CD14-positive monocyte (primary cell): Measurements from ENCODE around the gene SLC66A3. TPM values are rescaled to one million over a fixed set of nuclear protein-coding genes. Genes with fewer than 3 reads are reported as not detected.
A peak's percentile ranks its signal among the peaks of the same experiment; 100 is the strongest.

Source experiments
- DNase-seq, 3 donors: peaks; one replicate each; pipeline ENCODE4 v3.0.0-alpha.2; 2011 to 2022
- H2AFZ ChIP-seq: 2 replicates; pipeline ENCODE4 v1.6.0; 2012; ENCODE audit warnings: mild to moderate bottlenecking, low read depth, low read length, inconsistent platforms; ENCODE audit not compliant: insufficient read depth, poor library complexity, severe bottlenecking
- H3K27ac ChIP-seq, 2 donors: 1 replicate in 1 of 2; 2 replicates in 1 of 2; pipeline ENCODE4 v1.5.1; 2012 to 2013; ENCODE audit warnings: low read length in 2 of 2, control low read depth in 1 of 2, inconsistent platforms in 1 of 2, low read depth in 1 of 2, mild to moderate bottlenecking in 1 of 2
- H3K27me3 ChIP-seq, 2 donors: one replicate each; pipeline versions ENCODE4 v1.6.0 to v1.6.1; 2011 to 2013; ENCODE audit warnings: low read length in 2 of 2; ENCODE audit not compliant: control insufficient read depth in 2 of 2, insufficient read depth in 2 of 2
- H3K36me3 ChIP-seq, 2 donors: replicated peaks in 1 of 2; 1 replicate in 1 of 2; 2 replicates in 1 of 2; pipeline versions ENCODE4 v1.5.1 to v1.6.1; 2012 to 2013; ENCODE audit warnings: low read length in 2 of 2, control low read depth in 1 of 2, inconsistent platforms in 1 of 2, mild to moderate bottlenecking in 1 of 2; ENCODE audit not compliant: insufficient read depth in 2 of 2, control insufficient read depth in 1 of 2
- H3K4me1 ChIP-seq, 2 donors: 1 replicate in 1 of 2; 2 replicates in 1 of 2; pipeline versions ENCODE4 v1.5.1 to v1.6.1; 2012 to 2013; ENCODE audit warnings: low read length in 2 of 2, control low read depth in 1 of 2, inconsistent platforms in 1 of 2, mild to moderate bottlenecking in 1 of 2, moderate library complexity in 1 of 2; ENCODE audit not compliant: insufficient read depth in 2 of 2, control insufficient read depth in 1 of 2
- H3K4me2 ChIP-seq: replicated peaks from 2 replicates; pipeline ENCODE3; 2012; ENCODE audit warnings: low read length, moderate library complexity, mild to moderate bottlenecking; ENCODE audit not compliant: poor library complexity, severe bottlenecking; ENCODE audit errors: extremely low read depth
- H3K4me3 ChIP-seq, 3 experiments: fragments of 200-600 bp in 1 of 3; sonication (generic) in 1 of 3; replicated peaks in 1 of 3; 1 replicate in 2 of 3; 2 replicates in 1 of 3; pipeline ENCODE4 v1.5.1; 2011 to 2013; ENCODE audit warnings: low read length in 3 of 3, mild to moderate bottlenecking in 3 of 3, control low read depth in 2 of 3, low read depth in 2 of 3, inconsistent platforms in 1 of 3, moderate library complexity in 1 of 3
- H3K79me2 ChIP-seq: 2 replicates; pipeline ENCODE4 v1.6.0; 2012; ENCODE audit warnings: mild to moderate bottlenecking, control low read depth, inconsistent platforms, low read length, moderate library complexity; ENCODE audit not compliant: insufficient read depth
- H3K9ac ChIP-seq: 2 replicates; pipeline ENCODE4 v1.6.0; 2017; ENCODE audit warnings: low read length, mild to moderate bottlenecking; ENCODE audit not compliant: insufficient read depth, poor library complexity, severe bottlenecking
- H3K9me3 ChIP-seq, 2 donors: replicated peaks in 1 of 2; 1 replicate in 1 of 2; 2 replicates in 1 of 2; pipeline versions ENCODE4 v1.5.1 to v1.6.1; 2012 to 2013; ENCODE audit warnings: low read length in 2 of 2, control low read depth in 1 of 2; ENCODE audit not compliant: control insufficient read depth in 1 of 2, insufficient read depth in 1 of 2
- H4K20me1 ChIP-seq: 2 replicates; pipeline ENCODE4 v1.6.0; 2012; ENCODE audit warnings: mild to moderate bottlenecking, low read length, control low read depth, moderate library complexity; ENCODE audit not compliant: insufficient read depth
- H3K27ac Mint-ChIP-seq, 7 donors: one replicate each; pipeline ENCODE4 v1.8.0; 2020; ENCODE audit warnings: mild to moderate bottlenecking in 7 of 7, mixed read lengths in 7 of 7, moderate library complexity in 6 of 7, inconsistent platforms in 2 of 7
- H3K27me3 Mint-ChIP-seq, 3 donors: one replicate each; pipeline ENCODE4 v1.8.0; 2021 to 2022; ENCODE audit warnings: low read depth in 3 of 3, mild to moderate bottlenecking in 3 of 3, mixed read lengths in 3 of 3, moderate library complexity in 3 of 3, inconsistent platforms in 1 of 3
- H3K36me3 Mint-ChIP-seq, 2 donors: one replicate each; pipeline ENCODE4 v1.8.0; 2020; ENCODE audit warnings: mixed read lengths in 2 of 2, inconsistent platforms in 1 of 2, mild to moderate bottlenecking in 1 of 2
- H3K4me1 Mint-ChIP-seq: one replicate; pipeline ENCODE4 v1.8.0; 2020; ENCODE audit warnings: mild to moderate bottlenecking, mixed read lengths
- H3K4me3 Mint-ChIP-seq, 2 donors: one replicate each; pipeline ENCODE4 v1.8.0; 2020; ENCODE audit warnings: mild to moderate bottlenecking in 2 of 2, mixed read lengths in 2 of 2, moderate library complexity in 1 of 2
- H3K9me3 Mint-ChIP-seq, 7 donors: one replicate each; pipeline ENCODE4 v1.8.0; 2020 to 2022; ENCODE audit warnings: mixed read lengths in 7 of 7, mild to moderate bottlenecking in 6 of 7, moderate library complexity in 6 of 7, inconsistent platforms in 2 of 7
- CTCF ChIP-seq: fragments of 200-600 bp; IDR thresholded peaks from one replicate; pipeline ENCODE4 v1.8.0; 2022; ENCODE audit warnings: antibody characterized with exemption, mild to moderate bottlenecking
- WGBS: methylation state at CpG from one replicate; pipeline ENCODE4 v1.1.5; 2013; ENCODE audit warnings: missing lambda C conversion rate; ENCODE audit not compliant: insufficient coverage; 5-methylcytosine and 5-hydroxymethylcytosine counted together
- intact Hi-C, 2 donors: fragments of 100-400 bp; cut with micrococcal nuclease; formaldehyde crosslinking; loops; one replicate each; pipeline versions ENCODE4 v1.15.0 to v1.15.1; 2023
- polyA plus RNA-seq, 3 donors: library from polyadenylated mRNA; depleted of rRNA in 1 of 3; unstranded in 2 of 3; stranded (reverse) in 1 of 3; fragments of 300-500 nt in 2 of 3; fragments of >200 nt in 1 of 3; fragmentation: Illumina TruSeq in 2 of 3; gene quantifications; 1 replicate in 2 of 3; 2 replicates in 1 of 3; pipeline ENCODE4 v1.2.3, GENCODE V29; 2012 to 2021

The SLC66A3 gene
- polyA plus RNA-seq, 3 donors = 51.8 to 188 (median 169) TPM

DNA sequence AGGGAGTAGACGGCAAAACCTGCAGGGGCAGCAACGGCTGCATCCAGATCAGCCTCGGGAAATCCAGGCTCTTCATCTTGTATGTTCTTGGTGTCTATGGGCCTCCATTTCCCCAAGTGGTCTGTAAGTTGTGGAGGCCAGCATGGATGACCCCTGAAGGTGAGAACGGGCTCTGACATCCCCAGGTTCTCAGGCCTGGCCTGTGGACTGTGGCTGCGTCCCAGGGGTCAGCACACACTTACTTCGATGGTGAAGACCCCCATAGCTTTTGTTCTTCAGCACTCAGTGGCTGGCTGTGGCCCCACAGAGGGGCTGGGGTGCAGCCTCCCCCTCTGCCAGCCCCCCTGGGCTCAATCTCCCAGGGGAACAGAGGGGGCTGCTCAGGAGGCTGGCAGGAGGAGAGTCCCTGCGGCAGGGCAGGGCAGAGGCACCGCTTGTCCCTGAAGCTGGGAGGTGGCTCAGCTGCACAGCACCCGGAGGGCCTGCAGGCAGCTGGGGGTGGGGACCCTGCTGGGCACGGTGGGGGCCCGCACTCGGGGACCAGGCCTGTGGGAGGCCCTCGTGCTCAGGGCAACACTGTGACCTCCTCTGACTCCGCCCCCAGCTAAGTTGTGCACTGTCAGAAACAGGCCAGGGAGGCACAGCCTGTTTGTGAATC is 3.8 kb downstream of the SLC66A3 start:
- H3K27ac Mint-ChIP-seq = peak overlapping the region in 2 of 7 donors; percentile 81 to 94
- no peak overlapping the region for H3K27ac ChIP-seq
- peaks cover 31 to 45% of the 10 kb centered on the region in 2 donors for H3K36me3 Mint-ChIP-seq
- H3K79me2 ChIP-seq = peaks cover 18% of the 10 kb centered on the region
- no peak overlapping the region for H3K4me3 Mint-ChIP-seq
- H3K9me3 Mint-ChIP-seq = no peaks in the 10 kb centered on the region
- peaks cover 38 to 46% of the 10 kb centered on the region in 2 donors for H3K4me1 ChIP-seq
- H3K36me3 ChIP-seq = peaks cover 6 to 42% of the 10 kb centered on the region in 2 donors
- no peaks in the 10 kb centered on the region for H3K9me3 ChIP-seq
- 94% methylated on average over 14 of the region's 14 CpGs for WGBS
- H3K4me3 ChIP-seq = no peak overlapping the region
- intact Hi-C loops = loop anchor here (5.0 to 10.0 kb wide), 4 partner anchors 46 to 306 kb away; partner anchors contain the start of genes ROCK2 (in 2 of the 2) and E2F6 (in 1 of the 2)
- no peaks in the 10 kb centered on the region for H3K27me3 ChIP-seq
- peaks cover 19% of the 10 kb centered on the region for H4K20me1 ChIP-seq
- no peak overlapping the region for H3K4me2 ChIP-seq
- H3K4me1 Mint-ChIP-seq = peaks cover 43% of the 10 kb centered on the region
- peaks cover 0 to 2% (median 0%) of the 10 kb centered on the region in 3 donors for H3K27me3 Mint-ChIP-seq
- no peak for DNase-seq
- no peak overlapping the region for H2AFZ ChIP-seq
- TF ChIP-seq CTCF = no peak
- no peak overlapping the region for H3K9ac ChIP-seq

DNA sequence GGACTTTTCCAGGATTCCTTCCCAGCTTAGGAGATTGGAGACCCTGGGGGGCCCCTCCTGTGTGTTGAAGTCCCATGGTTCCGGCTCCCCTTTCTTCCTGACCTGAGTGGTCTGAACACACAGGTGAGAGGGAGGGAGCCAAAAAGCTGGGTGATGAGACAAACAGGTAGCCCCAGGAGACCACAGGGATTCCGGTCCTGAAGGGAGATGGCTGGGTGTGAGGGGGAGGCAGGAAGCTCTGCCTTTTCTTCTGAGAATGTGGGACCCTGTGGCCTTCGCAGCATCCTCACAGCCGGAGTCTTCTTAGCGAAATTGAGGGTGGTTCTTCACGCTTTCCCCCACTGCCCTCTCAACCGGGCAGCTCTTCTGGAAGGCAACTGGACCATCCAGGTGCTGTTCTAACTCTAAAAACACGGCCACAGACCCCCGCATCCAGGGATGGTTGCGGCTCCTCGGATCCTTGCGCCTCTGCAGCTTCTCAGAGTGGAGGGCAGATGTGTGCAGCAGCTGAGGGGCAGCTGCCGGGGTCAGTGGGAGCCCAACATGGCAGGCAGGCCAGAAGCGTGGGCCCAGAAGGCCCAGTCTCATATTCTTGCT is 4.4 kb downstream of the SLC66A3 start:
- Histone ChIP-seq H4K20me1 (peaks cover 19% of the 10 kb centered on the region), H3K4me3 (no peak overlapping the region), H3K4me1 (peaks cover 32 to 39% of the 10 kb centered on the region in 2 donors), H2AFZ (no peak overlapping the region), H3K4me2 (no peak overlapping the region), H3K36me3 (peaks cover 6 to 43% of the 10 kb centered on the region in 2 donors), H3K9ac (no peak overlapping the region), H3K9me3 (no peaks in the 10 kb centered on the region), H3K27me3 (no peaks in the 10 kb centered on the region), H3K27ac (peak overlapping the region; percentile 64 to 73), H3K79me2 (peaks cover 18% of the 10 kb centered on the region)
- H3K9me3 Mint-ChIP-seq = no peaks in the 10 kb centered on the region
- H3K4me1 Mint-ChIP-seq = peaks cover 40% of the 10 kb centered on the region
- intact Hi-C loops = loop anchor here (5.0 to 10.0 kb wide), 4 partner anchors 45 to 305 kb away; partner anchors contain the start of genes ROCK2 (in 2 of the 2) and E2F6 (in 1 of the 2)
- TF ChIP-seq CTCF = no peak
- peaks cover 31 to 50% of the 10 kb centered on the region in 2 donors for H3K36me3 Mint-ChIP-seq
- no peak for DNase-seq
- peaks cover 0 to 2% (median 0%) of the 10 kb centered on the region in 3 donors for H3K27me3 Mint-ChIP-seq
- peak overlapping the region; percentile 33 to 94 (median 86) for H3K27ac Mint-ChIP-seq
- 97% methylated on average over 10 of the region's 14 CpGs for WGBS
- no peak overlapping the region for H3K4me3 Mint-ChIP-seq
